Mononuclear cell (primary cell): ENCODE measurements around the gene CENPP. TPM values are rescaled to one million over a fixed set of nuclear protein-coding genes. Genes with fewer than 3 reads are reported as not detected.
A peak's percentile ranks its signal among the peaks of the same experiment; 100 is the strongest.

ENCODE experiments used
- H3K27me3 ChIP-seq: 2 replicates; pipeline ENCODE4 v1.6.0; 2011; ENCODE audit warnings: low read length, control low read depth; ENCODE audit not compliant: insufficient read depth
- H3K4me1 ChIP-seq: 2 replicates; pipeline ENCODE4 v1.5.1; 2011; ENCODE audit warnings: mild to moderate bottlenecking, low read length, control low read depth; ENCODE audit not compliant: insufficient read depth
- H3K4me3 ChIP-seq: 2 replicates; pipeline ENCODE4 v1.5.1; 2011; ENCODE audit warnings: mild to moderate bottlenecking, low read length, moderate library complexity
- H3K9me3 ChIP-seq: 2 replicates; pipeline ENCODE4 v1.5.1; 2011; ENCODE audit warnings: low read depth, mild to moderate bottlenecking, control low read depth, low read length
- total RNA-seq: library from RNA; depleted of rRNA; stranded (reverse); fragments of >200 nt; gene quantifications from one replicate; pipeline ENCODE4 v1.2.3, GENCODE V29; 2012

Gene CENPP
- total RNA-seq, 1 donor, result 12.5 TPM

- H3K4me1 ChIP-seq, result peaks cover 13% of the 10 kb centered on the region
- no peaks in the 10 kb centered on the region for H3K9me3 ChIP-seq
- H3K4me3 ChIP-seq, result no peak overlapping the region
- H3K27me3 ChIP-seq, result no peaks in the 10 kb centered on the region
Observed at GRCh38 chr9:92297611-92298010, 28.1 kb upstream of the CENPP start.

GRCh38 chr9:92298036-92298435 lies 27.7 kb upstream of the CENPP start:
- Histone ChIP-seq H3K4me3 (no peak overlapping the region), H3K9me3 (no peaks in the 10 kb centered on the region)

GRCh38 chr9:92299116-92299515 lies 26.6 kb upstream of the CENPP start:
- Histone ChIP-seq H3K27me3 (no peaks in the 10 kb centered on the region), H3K4me3 (no peak overlapping the region), H3K9me3 (no peaks in the 10 kb centered on the region), H3K4me1 (peaks cover 8% of the 10 kb centered on the region)

More at GRCh38 chr9:92298036-92298435, 27.7 kb upstream of the CENPP start:
- Histone ChIP-seq H3K4me1 (peaks cover 9% of the 10 kb centered on the region), H3K27me3 (no peaks in the 10 kb centered on the region)

- H3K4me1 ChIP-seq, result no peaks in the 10 kb centered on the region
- no peak overlapping the region for H3K4me3 ChIP-seq
- H3K9me3 ChIP-seq, result no peaks in the 10 kb centered on the region
- H3K27me3 ChIP-seq, result no peaks in the 10 kb centered on the region
Observed at GRCh38 chr9:92300936-92301335, 24.8 kb upstream of the CENPP start.

- Histone ChIP-seq H3K4me1 (no peaks in the 10 kb centered on the region), H3K9me3 (no peaks in the 10 kb centered on the region), H3K27me3 (no peaks in the 10 kb centered on the region), H3K4me3 (no peak overlapping the region)
Observed at GRCh38 chr9:92308893-92309292, 16.9 kb upstream of the CENPP start.

GRCh38 chr9:92310562-92310961 lies 15.2 kb upstream of the CENPP start:
- Histone ChIP-seq H3K4me1 (no peaks in the 10 kb centered on the region), H3K9me3 (no peaks in the 10 kb centered on the region), H3K27me3 (no peaks in the 10 kb centered on the region), H3K4me3 (no peak overlapping the region)

- H3K4me3 ChIP-seq, result no peak overlapping the region
- no peaks in the 10 kb centered on the region for H3K9me3 ChIP-seq
- no peaks in the 10 kb centered on the region for H3K27me3 ChIP-seq
- no peaks in the 10 kb centered on the region for H3K4me1 ChIP-seq
Observed at GRCh38 chr9:92312887-92313623, 12.7 kb upstream of the CENPP start.

- H3K27me3 ChIP-seq, result no peaks in the 10 kb centered on the region
- H3K9me3 ChIP-seq, result no peaks in the 10 kb centered on the region
- no peaks in the 10 kb centered on the region for H3K4me1 ChIP-seq
Observed at GRCh38 chr9:92313624-92314012, 12.1 kb upstream of the CENPP start.

GRCh38 chr9:92315456-92315855 lies 10.3 kb upstream of the CENPP start:
- Histone ChIP-seq H3K9me3 (no peaks in the 10 kb centered on the region), H3K27me3 (no peaks in the 10 kb centered on the region), H3K4me3 (no peak overlapping the region), H3K4me1 (no peaks in the 10 kb centered on the region)

More at GRCh38 chr9:92313624-92314012, 12.1 kb upstream of the CENPP start:
- H3K4me3 ChIP-seq, result no peak overlapping the region

GRCh38 chr9:92324431-92324830 lies 1.3 kb upstream of the CENPP start:
- Histone ChIP-seq H3K4me1 (peaks cover 23% of the 10 kb centered on the region), H3K9me3 (no peaks in the 10 kb centered on the region), H3K4me3 (peak overlapping the region; percentile 80), H3K27me3 (no peaks in the 10 kb centered on the region)

GRCh38 chr9:92324889-92325268 lies 874 bp upstream of the CENPP start:
- Histone ChIP-seq H3K9me3 (no peaks in the 10 kb centered on the region), H3K4me3 (peak overlapping the region; percentile 80), H3K4me1 (peaks cover 23% of the 10 kb centered on the region), H3K27me3 (no peaks in the 10 kb centered on the region)

- peak overlapping the region; percentile 80 for H3K4me3 ChIP-seq
- no peaks in the 10 kb centered on the region for H3K27me3 ChIP-seq
- peaks cover 23% of the 10 kb centered on the region for H3K4me1 ChIP-seq
- H3K9me3 ChIP-seq, result no peaks in the 10 kb centered on the region
Observed at GRCh38 chr9:92325991-92326500, 293 bp downstream of the CENPP start.

GRCh38 chr9:92327283-92327850 lies 1.6 kb downstream of the CENPP start:
- Histone ChIP-seq H3K27me3 (no peaks in the 10 kb centered on the region), H3K9me3 (no peaks in the 10 kb centered on the region), H3K4me1 (peaks cover 23% of the 10 kb centered on the region), H3K4me3 (no peak overlapping the region)

- Histone ChIP-seq H3K4me3 (no peak overlapping the region), H3K9me3 (no peaks in the 10 kb centered on the region), H3K27me3 (no peaks in the 10 kb centered on the region), H3K4me1 (peaks cover 23% of the 10 kb centered on the region)
Observed at GRCh38 chr9:92328225-92328624, 2.5 kb downstream of the CENPP start.

GRCh38 chr9:92332577-92333281 lies 7.0 kb downstream of the CENPP start:
- no peaks in the 10 kb centered on the region for H3K4me1 ChIP-seq

More at GRCh38 chr9:92332577-92333281, 7.0 kb downstream of the CENPP start:
- Histone ChIP-seq H3K27me3 (no peaks in the 10 kb centered on the region), H3K4me3 (no peak overlapping the region), H3K9me3 (no peaks in the 10 kb centered on the region)
